ENCODE data around the gene CNP. TPM values are rescaled to one million over a fixed set of nuclear protein-coding genes. Genes with fewer than 3 reads are reported as not detected.

The CNP gene
- total RNA-seq, 2 donors from 2014 or later = 44.7 to 49.4 TPM

GRCh38 chr17:41968676-41969075 lies 2.1 kb downstream of the CNP start:
- no peaks in the 10 kb centered on the region for H3K9me3 ChIP-seq
- TF ChIP-seq CTCF (IDR thresholded peaks at IDR 0.05) = no peak
- peaks cover 10% of the 10 kb centered on the region for H3K36me3 ChIP-seq
- H3K27me3 ChIP-seq = no peaks in the 10 kb centered on the region
- no peak overlapping the region for H3K4me3 ChIP-seq
- no peak for DNase-seq
- H3K4me1 ChIP-seq = peaks cover 4% of the 10 kb centered on the region
- no peak overlapping the region for H3K9ac ChIP-seq (ENCODE audit: low read depth in 2 of 2, low read length in 2 of 2)
- H3K27ac ChIP-seq = no peak overlapping the region
- intact Hi-C loops (cut with DNase I) = no loop called here

GRCh38 chr17:41970901-41971331 lies 4.3 kb downstream of the CNP start:
- Histone ChIP-seq H3K27ac (no peak overlapping the region), H3K9ac (ENCODE audit: low read depth in 2 of 2, low read length in 2 of 2) (no peak overlapping the region), H3K4me1 (peaks cover 4% of the 10 kb centered on the region), H3K4me3 (no peak overlapping the region), H3K36me3 (peaks cover 11% of the 10 kb centered on the region), H3K27me3 (no peaks in the 10 kb centered on the region), H3K9me3 (no peaks in the 10 kb centered on the region)
- TF ChIP-seq CTCF (IDR thresholded peaks at IDR 0.05) = no peak
- intact Hi-C loops (cut with DNase I) = no loop called here
- DNase-seq = no peak

GRCh38 chr17:41971721-41972523 lies 5.3 kb downstream of the CNP start:
- Histone ChIP-seq H3K27ac (no peak overlapping the region), H3K9me3 (no peaks in the 10 kb centered on the region), H3K4me1 (peaks cover 4% of the 10 kb centered on the region), H3K9ac (ENCODE audit: low read depth in 2 of 2, low read length in 2 of 2) (no peak overlapping the region), H3K27me3 (no peaks in the 10 kb centered on the region), H3K36me3 (peaks cover 14% of the 10 kb centered on the region), H3K4me3 (no peak overlapping the region)
- no peak for TF ChIP-seq CTCF (IDR thresholded peaks at IDR 0.05)
- intact Hi-C loops (cut with DNase I) = no loop called here
- no peak for DNase-seq

GRCh38 chr17:41972571-41973407 lies 6.2 kb downstream of the CNP start:
- peaks cover 14% of the 10 kb centered on the region for H3K36me3 ChIP-seq

More at GRCh38 chr17:41972571-41973407, 6.2 kb downstream of the CNP start:
- H3K4me1 ChIP-seq = peaks cover under 1% of the 10 kb centered on the region
- H3K27ac ChIP-seq = no peak overlapping the region
- intact Hi-C loops (cut with DNase I) = no loop called here
- no peak overlapping the region for H3K4me3 ChIP-seq
- DNase-seq = no peak
- H3K9me3 ChIP-seq = no peaks in the 10 kb centered on the region
- TF ChIP-seq CTCF (IDR thresholded peaks at IDR 0.05) = no peak
- H3K9ac ChIP-seq (ENCODE audit: low read depth in 2 of 2, low read length in 2 of 2) = no peak overlapping the region
- no peaks in the 10 kb centered on the region for H3K27me3 ChIP-seq
